Endothelial cell of umbilical vein (primary cell): ENCODE measurements around the gene CIAPIN1. TPM values are rescaled to one million over a fixed set of nuclear protein-coding genes. Genes with fewer than 3 reads are reported as not detected.

ENCODE experiments used
- BruUV-seq: library from RNA; stranded (reverse); fragments of 400-500 nt; replicated peaks from 2 replicates; lab custom pipeline; 2021; lab: Mats Ljungman, UMichigan
- CTCF ChIA-PET: fragments of 300-600, 350-600 bp; sonication (Branson Sonifier 250); formaldehyde crosslinking; loops from one replicate; lab custom pipeline; 2021; ENCODE audit warnings: antibody characterized with exemption, inconsistent platforms; lab: Charles Lee
- POLR2A ChIA-PET: fragments of 300-600, 350-600 bp; sonication (Branson Sonifier 250); formaldehyde crosslinking; loops from one replicate; lab custom pipeline; 2021; ENCODE audit warnings: antibody characterized with exemption, inconsistent platforms; lab: Charles Lee
- DNase-seq: peaks from one replicate; pipeline ENCODE4 v3.0.0-alpha.2; 2011; ENCODE audit warnings: low read depth, low spot score
- FAIRE-seq: peaks from 2 replicates; lab custom pipeline; 2011; peaks lifted over from hg19 to GRCh38; lab: Jason Lieb, UNC
- H2AFZ ChIP-seq: 2 replicates; pipeline ENCODE4 v1.6.0; 2012; ENCODE audit warnings: low read depth, low read length, control low read depth, inconsistent platforms
- H3K27ac ChIP-seq: 2 replicates; pipeline ENCODE4 v1.5.1; 2011; ENCODE audit warnings: low read depth, mild to moderate bottlenecking, control low read depth, low read length, moderate library complexity; ENCODE audit not compliant: insufficient read depth
- H3K27me3 ChIP-seq, 2 experiments: 2 replicates each; pipeline versions ENCODE4 v1.6.0 to v1.6.1; 2011; ENCODE audit warnings: low read length in 2 of 2, mixed read lengths in 1 of 2; ENCODE audit not compliant: control insufficient read depth in 2 of 2, insufficient read depth in 2 of 2
- H3K36me3 ChIP-seq, 2 experiments: 2 replicates in 1 of 2; 3 replicates in 1 of 2; pipeline ENCODE4 v1.5.1; 2011; ENCODE audit warnings: low read length in 2 of 2, mild to moderate bottlenecking in 1 of 2, moderate library complexity in 1 of 2; ENCODE audit not compliant: control insufficient read depth in 2 of 2, insufficient read depth in 2 of 2; ENCODE audit errors: extremely low read depth in 1 of 2
- H3K4me1 ChIP-seq: 3 replicates; pipeline ENCODE4 v1.5.1; 2011; ENCODE audit warnings: mild to moderate bottlenecking, low read length; ENCODE audit not compliant: control insufficient read depth, insufficient read depth; ENCODE audit errors: extremely low read depth
- H3K4me2 ChIP-seq: 2 replicates; pipeline ENCODE4 v1.6.1; 2011; ENCODE audit warnings: low read length, control low read depth, mixed read lengths; ENCODE audit not compliant: insufficient read depth
- H3K4me3 ChIP-seq, 3 experiments: fragments of 200-600 bp in 1 of 3; sonication (generic), shearing (Covaris generic) in 1 of 3; replicated peaks in 1 of 3; 2 replicates each; pipeline ENCODE4 v1.5.1; 2011 to 2016; ENCODE audit warnings: control low read depth in 3 of 3, low read length in 3 of 3, mild to moderate bottlenecking in 2 of 3, inconsistent platforms in 1 of 3, low read depth in 1 of 3, moderate library complexity in 1 of 3; ENCODE audit not compliant: insufficient read depth in 1 of 3
- H3K79me2 ChIP-seq: 2 replicates; pipeline ENCODE4 v1.6.0; 2012; ENCODE audit warnings: low read length, inconsistent platforms; ENCODE audit not compliant: control insufficient read depth, insufficient read depth
- H3K9ac ChIP-seq: replicated peaks from 2 replicates; pipeline ENCODE3; 2011; ENCODE audit warnings: low read length, control low read depth; ENCODE audit not compliant: insufficient read depth; ENCODE audit errors: extremely low read depth
- H3K9me1 ChIP-seq: replicated peaks from 3 replicates; pipeline ENCODE4 v1.6.0; 2011; ENCODE audit warnings: mild to moderate bottlenecking, low read length; ENCODE audit not compliant: control insufficient read depth, insufficient read depth; ENCODE audit errors: extremely low read depth
- H3K9me3 ChIP-seq: replicated peaks from 2 replicates; pipeline ENCODE4 v1.5.1; 2012; ENCODE audit warnings: low read length, inconsistent platforms; ENCODE audit not compliant: control insufficient read depth, insufficient read depth
- H4K20me1 ChIP-seq: replicated peaks from 2 replicates; pipeline ENCODE3; 2011; ENCODE audit warnings: mild to moderate bottlenecking, low read length; ENCODE audit not compliant: control insufficient read depth, insufficient read depth; ENCODE audit errors: extremely low read depth
- EZH2 ChIP-seq: IDR thresholded peaks from 2 replicates; pipeline ENCODE4 v1.6.1; 2012; ENCODE audit warnings: borderline replicate concordance, low read depth, mild to moderate bottlenecking, moderate library complexity, low read length, inconsistent platforms; ENCODE audit not compliant: severe bottlenecking
- FOS ChIP-seq: IDR thresholded peaks from 2 replicates; pipeline ENCODE4 v1.6.1; 2011; ENCODE audit warnings: mild to moderate bottlenecking, low read length, moderate library complexity, borderline replicate concordance; ENCODE audit not compliant: insufficient read depth
- GATA2 ChIP-seq: IDR thresholded peaks from 2 replicates; pipeline ENCODE4 v1.7.0; 2011; ENCODE audit warnings: low read depth, mild to moderate bottlenecking, moderate library complexity, mixed read lengths, low read length; ENCODE audit not compliant: insufficient read length, insufficient read depth
- JUN ChIP-seq: IDR thresholded peaks from 2 replicates; pipeline ENCODE4 v1.6.1; 2011; ENCODE audit warnings: borderline replicate concordance, low read depth; ENCODE audit not compliant: insufficient read length, insufficient read depth
- MYC ChIP-seq: IDR thresholded peaks from one replicate; pipeline ENCODE4 v1.6.1; 2011; ENCODE audit warnings: mild to moderate bottlenecking, low read depth, low read length
- POLR2A ChIP-seq: IDR thresholded peaks from 2 replicates; pipeline ENCODE4 v1.6.1; 2012; ENCODE audit warnings: low read depth, mild to moderate bottlenecking, control low read depth, low read length
- POLR2AphosphoS5 ChIP-seq: IDR thresholded peaks from 2 replicates; pipeline ENCODE4 v1.6.1; 2012; ENCODE audit warnings: low read depth, mild to moderate bottlenecking, control low read depth, low read length, moderate library complexity; ENCODE audit not compliant: insufficient read depth
- dilution Hi-C: fragments of 300-500 bp; cut with MboI; formaldehyde crosslinking; loops from one replicate; pipeline ENCODE4 v1.15.0; 2019; ENCODE audit warnings: low sequenced_read_pairs; ENCODE audit not compliant: extremely low pct_ligation_motif_present
- intact Hi-C: fragments of 100-400 bp; cut with micrococcal nuclease; formaldehyde crosslinking; loops from one replicate; pipeline ENCODE4 v1.10.0; 2022
- polyA plus RNA-seq, 4 experiments: library from polyadenylated mRNA; depleted of rRNA in 3 of 4; stranded (reverse) in 3 of 4; unstranded in 1 of 4; fragments of >200 nt; gene quantifications; 2 replicates each; pipeline versions ENCODE4 v1.2.1 to v1.2.3, GENCODE V29; 2011 to 2012; ENCODE audit warnings: missing spikeins in 1 of 4
- total RNA-seq: library from RNA; stranded (reverse); gene quantifications from 2 replicates; pipeline ENCODE4 v1.2.3, GENCODE V29; 2021
- TF ChIP-seq, protein P1 (sequence below), 2 donors: IDR thresholded peaks; 1 replicate in 1 of 2; 2 replicates in 1 of 2; pipeline ENCODE4 v1.5.1; 2011; ENCODE audit warnings: low read length in 2 of 2, mild to moderate bottlenecking in 2 of 2, moderate library complexity in 2 of 2, control low read depth in 1 of 2, inconsistent platforms in 1 of 2, low read depth in 1 of 2; ENCODE audit not compliant: insufficient read depth in 1 of 2; ENCODE audit errors: extremely low read depth in 1 of 2
- TF ChIP-seq, protein P2 (sequence below): IDR thresholded peaks from 2 replicates; pipeline ENCODE4 v1.6.1; 2011; ENCODE audit not compliant: insufficient read depth, insufficient read length

The CIAPIN1 gene
- total and polyA plus RNA-seq, 2 donors (not counting 3 experiments of a cell fraction or from before 2014, with no cell fraction given), result 74.6 to 77.9 TPM

DNA sequence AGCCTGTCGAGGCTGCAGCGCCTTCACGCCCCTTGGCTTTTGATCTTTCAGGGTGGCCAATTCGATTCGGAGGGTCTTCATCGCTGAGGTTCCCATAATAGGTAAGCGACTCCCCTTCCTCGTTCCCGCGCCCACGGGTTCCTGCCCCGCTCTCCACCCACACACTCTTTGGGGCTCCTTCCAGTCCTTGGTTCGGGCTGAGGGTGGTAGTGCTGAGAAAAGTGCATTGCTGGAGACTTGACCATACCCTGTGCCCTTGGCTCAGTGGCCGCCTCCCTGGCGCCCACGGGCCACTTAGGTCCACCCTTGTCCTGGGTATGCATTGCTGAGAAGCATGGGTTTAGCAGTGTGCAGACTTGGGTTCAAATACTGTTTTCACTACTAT, 15.8 kb upstream of the CIAPIN1 start:
- Histone ChIP-seq H3K9me3 (no peaks in the 10 kb centered on the region), H3K9me1 (no peaks in the 10 kb centered on the region), H3K4me2 (peak overlapping the region; percentile 87), H3K27me3 (no peaks in the 10 kb centered on the region), H2AFZ (no peak overlapping the region), H3K36me3 (peaks cover 3 to 40% of the 10 kb centered on the region in 2 experiments), H3K79me2 (peaks cover 18% of the 10 kb centered on the region), H3K9ac (peak overlapping the region; percentile 72), H3K27ac (peak overlapping the region; percentile 14), H3K4me3 (peak overlapping the region; percentile 59 to 85 (median 79)), H3K4me1 (peaks cover 6% of the 10 kb centered on the region), H4K20me1 (no peaks in the 10 kb centered on the region)
- intact Hi-C loops, result loop anchor here (1.0 kb wide), 2 partner anchors 16 to 56 kb away; partner anchors contain the start of genes CIAPIN1 and COQ9
- TF ChIP-seq JUN (no peak), MYC (no peak), EZH2 (no peak), POLR2A (no peak), FOS (no peak), POLR2AphosphoS5 (no peak), GATA2 (no peak)
- TF ChIP-seq, protein P1, sequence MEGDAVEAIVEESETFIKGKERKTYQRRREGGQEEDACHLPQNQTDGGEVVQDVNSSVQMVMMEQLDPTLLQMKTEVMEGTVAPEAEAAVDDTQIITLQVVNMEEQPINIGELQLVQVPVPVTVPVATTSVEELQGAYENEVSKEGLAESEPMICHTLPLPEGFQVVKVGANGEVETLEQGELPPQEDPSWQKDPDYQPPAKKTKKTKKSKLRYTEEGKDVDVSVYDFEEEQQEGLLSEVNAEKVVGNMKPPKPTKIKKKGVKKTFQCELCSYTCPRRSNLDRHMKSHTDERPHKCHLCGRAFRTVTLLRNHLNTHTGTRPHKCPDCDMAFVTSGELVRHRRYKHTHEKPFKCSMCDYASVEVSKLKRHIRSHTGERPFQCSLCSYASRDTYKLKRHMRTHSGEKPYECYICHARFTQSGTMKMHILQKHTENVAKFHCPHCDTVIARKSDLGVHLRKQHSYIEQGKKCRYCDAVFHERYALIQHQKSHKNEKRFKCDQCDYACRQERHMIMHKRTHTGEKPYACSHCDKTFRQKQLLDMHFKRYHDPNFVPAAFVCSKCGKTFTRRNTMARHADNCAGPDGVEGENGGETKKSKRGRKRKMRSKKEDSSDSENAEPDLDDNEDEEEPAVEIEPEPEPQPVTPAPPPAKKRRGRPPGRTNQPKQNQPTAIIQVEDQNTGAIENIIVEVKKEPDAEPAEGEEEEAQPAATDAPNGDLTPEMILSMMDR (IDR thresholded peaks at IDR 0.05; ENCODE audit: extremely low read depth in 1 of 2, insufficient read depth in 1 of 2, low read depth in 1 of 2, low read length in 2 of 2), result no peak
- TF ChIP-seq, protein P2, sequence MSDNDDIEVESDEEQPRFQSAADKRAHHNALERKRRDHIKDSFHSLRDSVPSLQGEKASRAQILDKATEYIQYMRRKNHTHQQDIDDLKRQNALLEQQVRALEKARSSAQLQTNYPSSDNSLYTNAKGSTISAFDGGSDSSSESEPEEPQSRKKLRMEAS, result no peak
- ChIA-PET POLR2A (no interaction called here), CTCF (interaction anchor here (0.6 to 4.1 kb wide), 16 partner anchors 8 to 74 kb away, joined by 3 to 40 read pairs (median 6); partner anchors contain the start of genes CCDC102A, CIAPIN1 and COQ9)
- no TSS peak for BruUV-seq
- DNase-seq (peak; percentile 27), FAIRE-seq (no peak)
- dilution Hi-C loops, result no loop called here
